Measurements from ENCODE around the gene AEBP1.

AEBP1 gene

DNA sequence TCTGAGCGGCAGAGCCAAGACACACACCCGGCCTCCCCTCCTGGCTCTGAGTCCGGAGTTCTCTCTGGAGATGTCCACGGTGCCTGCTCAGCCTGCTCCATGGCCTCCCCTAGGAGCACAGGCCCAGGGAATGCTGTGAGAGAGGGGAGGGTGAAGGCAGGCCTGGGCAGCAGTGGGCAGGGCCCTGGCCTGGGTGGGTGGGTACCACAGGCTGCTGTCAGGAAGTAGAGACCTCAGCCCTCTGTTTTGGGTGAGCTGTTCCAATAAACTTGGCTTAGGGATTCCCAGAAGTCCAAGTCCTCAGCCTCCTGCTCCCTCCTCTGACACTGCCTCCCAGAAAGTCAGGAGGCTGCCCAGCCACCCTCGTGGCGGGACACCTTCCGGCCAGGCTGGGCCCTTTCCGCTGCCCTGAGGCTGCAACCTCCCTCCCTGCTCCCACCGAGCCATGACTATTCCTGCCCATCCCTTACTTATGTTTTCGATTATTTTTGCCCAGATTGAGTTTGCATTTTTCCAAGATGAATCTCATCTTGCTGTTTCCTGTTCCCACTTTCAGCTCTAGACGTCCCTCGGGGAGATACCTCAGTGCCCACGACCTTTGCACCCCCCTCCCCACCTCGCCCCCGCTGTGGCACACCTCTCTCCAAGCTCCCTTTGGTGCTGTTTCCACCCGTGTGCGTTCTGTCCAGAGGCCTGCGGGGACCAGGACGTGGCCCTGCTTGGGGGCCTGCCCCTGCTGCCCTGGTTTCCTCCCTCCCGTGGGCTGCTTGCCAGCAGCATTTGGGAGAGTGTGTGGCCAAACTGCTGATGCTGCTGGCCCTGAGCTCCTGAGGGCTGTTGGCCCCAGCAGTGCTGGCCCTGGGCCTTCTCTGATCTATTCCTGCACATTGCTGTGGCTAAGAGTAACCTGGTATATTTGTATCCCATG lies 16.0 kb upstream of the AEBP1 start:
- DNase-seq: no peak

DNA sequence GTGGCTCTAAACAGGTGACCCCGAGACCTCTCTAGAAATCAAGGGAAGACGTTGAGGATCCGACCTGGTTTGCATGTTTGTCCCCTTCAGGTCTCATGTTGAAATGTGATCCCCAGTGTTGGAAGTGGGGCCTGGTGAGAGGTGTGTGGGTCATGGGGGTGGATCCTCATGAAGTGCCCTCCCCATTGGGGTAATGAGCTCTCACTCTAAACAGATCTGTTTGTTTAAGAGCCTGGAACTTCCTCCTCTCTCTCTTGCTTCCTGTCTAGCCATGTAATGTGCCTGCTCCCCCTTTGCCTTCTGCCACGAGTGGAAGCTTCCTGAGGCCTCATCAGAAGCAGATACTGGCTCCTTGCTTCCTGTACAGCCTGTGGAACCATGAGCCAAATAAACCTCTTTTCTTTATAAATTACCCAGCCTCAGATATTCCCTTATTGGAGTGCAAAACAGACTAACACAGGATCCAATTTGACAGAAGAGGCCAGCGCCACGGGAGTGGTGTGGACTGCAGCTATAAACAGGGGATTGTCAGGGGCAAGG lies 11.0 kb upstream of the AEBP1 start:
- no peak for DNase-seq

DNA sequence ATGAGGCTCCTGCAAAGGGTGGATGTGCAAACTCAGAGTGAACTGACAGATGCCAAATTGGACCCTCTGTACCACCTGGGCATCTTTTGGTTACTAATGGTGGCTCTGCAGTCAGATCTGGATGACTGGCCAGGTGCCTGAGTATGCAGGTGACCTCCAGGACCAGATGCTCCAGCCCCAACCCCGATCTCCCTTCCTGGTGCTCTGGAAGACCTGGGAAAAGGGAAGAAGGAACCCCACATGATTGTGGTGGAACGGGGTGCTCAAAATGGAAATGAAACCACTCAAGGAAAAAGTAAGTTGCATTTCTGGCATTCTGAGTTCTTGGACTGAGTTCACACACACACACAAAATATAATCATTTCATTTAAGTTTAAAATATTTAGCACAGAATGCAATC lies 9.8 kb upstream of the AEBP1 start:
- no peak for DNase-seq

DNA sequence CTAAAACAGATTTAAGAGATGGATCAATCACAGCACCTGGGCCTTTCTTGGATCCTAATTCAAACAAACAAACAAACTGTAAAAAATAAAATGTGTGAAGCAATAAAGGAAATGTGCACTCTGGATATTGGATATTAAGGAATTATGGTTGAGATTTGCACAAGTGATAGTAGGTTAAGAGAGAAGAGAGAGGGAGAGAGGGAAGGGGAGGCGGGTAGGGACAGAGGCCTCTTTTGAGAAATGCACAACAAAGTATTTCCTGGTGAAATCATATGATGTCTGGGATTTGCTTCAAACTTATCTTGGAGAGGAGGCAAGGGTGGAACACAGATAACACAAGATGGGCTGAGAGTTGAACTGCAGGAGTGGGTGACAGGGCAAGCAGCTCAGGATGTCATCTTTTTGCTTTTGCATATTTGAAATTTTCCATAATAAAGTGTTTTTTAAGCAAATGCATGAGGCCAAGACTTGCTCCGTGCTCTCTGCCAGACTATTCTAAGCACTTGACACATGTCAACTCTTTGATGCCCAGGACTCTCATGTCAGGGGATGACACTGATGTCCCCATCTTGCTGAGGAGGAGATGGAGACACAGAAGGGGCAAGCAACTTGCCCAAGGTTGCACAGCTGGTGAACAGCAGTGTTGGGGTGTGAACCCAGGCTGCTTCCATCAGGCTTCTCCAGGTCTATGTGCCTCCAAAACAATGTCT lies 9.1 kb upstream of the AEBP1 start:
- DNase-seq: no peak

DNA sequence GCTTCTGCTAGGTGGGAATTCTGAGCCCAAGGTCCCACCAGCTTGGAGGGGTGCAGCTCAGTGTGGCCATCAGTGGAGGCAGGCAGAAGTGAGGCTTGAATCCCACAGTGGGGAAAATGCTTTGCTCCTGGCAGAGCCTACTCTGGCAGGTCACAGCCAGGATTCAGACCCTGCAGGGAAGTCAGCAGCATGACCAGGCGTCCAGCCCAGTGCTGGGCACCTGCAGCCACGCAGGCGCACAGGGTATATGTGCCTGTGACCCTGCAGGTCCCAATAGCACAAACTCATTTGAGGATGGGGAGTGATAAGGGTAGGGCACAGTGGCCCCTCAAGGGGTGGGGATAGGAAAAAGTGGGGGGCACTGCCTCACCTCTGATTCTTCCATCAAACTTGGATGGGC lies 8.4 kb upstream of the AEBP1 start:
- DNase-seq: no peak

DNA sequence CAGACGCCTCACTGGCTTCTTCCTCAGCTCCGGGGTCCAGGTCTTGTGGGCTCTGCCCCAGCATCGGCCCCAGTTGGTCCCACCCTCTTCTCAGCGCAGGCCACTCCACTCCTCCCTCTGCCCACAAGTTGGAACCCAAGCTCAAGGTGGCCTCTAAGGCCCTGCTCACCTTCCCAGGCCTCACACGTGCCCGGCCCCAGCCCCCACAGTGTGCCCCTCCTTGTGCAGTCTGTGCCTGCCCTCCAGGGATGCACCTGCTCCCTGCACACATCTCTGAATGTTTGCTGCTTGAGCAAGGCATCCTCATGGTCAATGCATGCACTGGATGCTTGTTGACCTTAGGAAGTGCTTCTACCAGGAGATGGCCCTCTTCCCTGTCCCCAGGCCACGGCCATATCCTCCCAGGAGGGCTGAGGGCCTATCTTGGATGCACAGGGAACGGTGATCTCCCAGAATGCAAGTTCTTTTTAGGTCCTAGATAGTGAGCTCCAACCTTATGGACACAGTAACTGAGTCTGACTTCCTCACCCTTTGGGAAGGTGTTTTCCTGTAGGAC lies 7.7 kb upstream of the AEBP1 start:
- DNase-seq: no peak

DNA sequence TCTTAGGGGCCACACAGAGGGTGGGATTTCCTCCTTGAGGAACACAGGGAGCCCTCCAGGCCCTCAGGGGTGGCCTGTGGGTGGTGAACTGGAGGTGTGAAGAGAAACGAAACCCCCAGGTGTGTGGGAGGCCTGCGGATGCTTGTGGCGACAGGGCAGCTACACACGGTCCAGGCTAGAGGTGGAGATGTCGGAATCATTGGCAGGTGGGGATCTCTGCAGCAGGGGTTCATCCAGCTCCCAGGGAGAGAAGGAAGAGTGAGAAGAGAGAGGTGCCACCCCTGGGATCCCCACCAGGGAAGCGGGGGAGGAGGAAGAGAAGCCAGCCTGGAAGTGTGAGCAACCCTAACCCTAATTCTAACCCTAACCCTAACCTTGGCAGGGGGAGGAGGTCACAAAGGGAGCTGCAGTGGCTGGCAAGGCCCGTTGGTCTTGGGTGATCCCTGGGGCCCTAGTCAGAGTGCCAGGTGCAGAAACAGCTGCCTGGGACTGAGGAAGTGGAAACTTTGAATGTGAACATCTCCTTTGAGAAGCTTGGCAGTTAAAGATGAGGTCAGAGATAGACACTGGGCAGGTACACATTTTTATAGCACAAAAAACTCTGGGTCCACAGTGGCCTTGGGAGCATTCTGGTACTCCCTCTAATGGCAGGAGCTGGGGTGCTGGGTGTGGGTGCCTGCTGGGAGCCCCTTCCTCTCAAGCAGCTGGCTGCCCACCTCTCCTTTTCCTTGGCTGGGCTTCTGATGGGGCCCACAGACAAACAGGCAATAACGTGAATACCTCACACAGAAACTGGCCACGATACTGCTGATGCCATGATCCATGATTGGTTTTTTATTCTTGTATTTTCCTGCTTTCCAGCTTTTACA lies 6.8 kb upstream of the AEBP1 start:
- no peak for DNase-seq

DNA sequence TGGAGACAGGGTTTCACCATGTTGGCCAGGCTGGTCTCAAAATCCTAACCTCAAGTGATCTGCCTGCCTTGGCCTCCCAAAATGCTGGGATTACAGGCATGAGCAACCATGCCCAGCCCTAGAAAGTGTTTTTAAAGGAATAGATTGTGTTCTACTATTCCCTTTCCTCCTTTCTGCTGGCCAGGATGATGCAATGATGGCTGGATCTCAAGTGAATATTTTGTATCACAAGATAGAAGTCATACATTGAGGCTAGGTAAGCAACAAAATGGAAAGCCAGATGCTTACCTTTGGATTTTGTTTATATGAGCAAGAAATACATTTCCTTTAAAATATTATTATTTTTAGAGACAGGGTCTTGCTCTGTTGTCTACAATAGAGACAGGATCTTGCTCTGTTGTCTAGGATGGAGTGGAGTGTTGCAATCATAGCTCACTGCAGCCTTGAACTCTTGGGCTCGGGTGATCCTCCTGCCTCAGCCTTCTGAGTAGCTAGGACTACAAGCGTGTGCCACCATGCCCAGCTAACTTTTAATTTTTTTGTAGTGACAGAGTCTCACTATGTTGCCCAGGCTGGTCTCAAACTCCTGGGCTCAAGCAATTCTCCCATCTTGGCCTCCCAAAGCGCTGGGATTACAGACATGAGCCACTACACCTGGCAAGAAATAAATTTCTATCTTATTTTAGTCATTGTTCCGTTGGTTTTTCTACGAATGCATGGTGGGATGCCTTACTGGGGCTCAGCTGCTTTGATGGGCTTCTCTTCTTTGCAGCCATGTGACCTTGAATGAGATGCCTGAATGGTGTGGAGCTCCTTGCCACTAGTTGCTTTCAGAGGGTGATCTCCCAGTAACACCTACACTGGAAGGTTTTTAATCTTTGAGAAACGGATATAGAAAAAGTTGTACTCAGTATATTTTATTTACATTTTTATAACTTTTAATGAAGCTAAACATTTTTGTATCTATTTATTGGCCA lies 5.8 kb upstream of the AEBP1 start:
- no peak for DNase-seq

DNA sequence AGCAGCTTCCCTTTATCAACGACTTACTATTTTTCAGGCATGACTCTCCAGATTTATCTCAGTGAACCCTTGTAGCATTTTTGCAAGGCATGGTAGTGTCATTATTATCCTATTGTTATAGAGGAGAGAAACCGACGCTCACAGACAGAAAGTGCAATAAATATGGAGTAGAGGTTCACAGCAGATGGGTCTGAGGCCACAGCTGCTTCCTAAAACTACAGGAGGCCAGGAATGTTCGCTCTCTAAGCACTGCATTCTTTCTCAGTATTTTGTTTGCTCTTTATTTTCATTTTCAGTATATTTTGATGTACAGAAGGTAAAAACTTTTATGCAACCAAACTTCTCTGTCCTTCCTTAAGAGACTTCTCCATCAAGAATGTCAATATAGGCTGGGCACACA lies 4.5 kb upstream of the AEBP1 start:
- no peak for DNase-seq

DNA sequence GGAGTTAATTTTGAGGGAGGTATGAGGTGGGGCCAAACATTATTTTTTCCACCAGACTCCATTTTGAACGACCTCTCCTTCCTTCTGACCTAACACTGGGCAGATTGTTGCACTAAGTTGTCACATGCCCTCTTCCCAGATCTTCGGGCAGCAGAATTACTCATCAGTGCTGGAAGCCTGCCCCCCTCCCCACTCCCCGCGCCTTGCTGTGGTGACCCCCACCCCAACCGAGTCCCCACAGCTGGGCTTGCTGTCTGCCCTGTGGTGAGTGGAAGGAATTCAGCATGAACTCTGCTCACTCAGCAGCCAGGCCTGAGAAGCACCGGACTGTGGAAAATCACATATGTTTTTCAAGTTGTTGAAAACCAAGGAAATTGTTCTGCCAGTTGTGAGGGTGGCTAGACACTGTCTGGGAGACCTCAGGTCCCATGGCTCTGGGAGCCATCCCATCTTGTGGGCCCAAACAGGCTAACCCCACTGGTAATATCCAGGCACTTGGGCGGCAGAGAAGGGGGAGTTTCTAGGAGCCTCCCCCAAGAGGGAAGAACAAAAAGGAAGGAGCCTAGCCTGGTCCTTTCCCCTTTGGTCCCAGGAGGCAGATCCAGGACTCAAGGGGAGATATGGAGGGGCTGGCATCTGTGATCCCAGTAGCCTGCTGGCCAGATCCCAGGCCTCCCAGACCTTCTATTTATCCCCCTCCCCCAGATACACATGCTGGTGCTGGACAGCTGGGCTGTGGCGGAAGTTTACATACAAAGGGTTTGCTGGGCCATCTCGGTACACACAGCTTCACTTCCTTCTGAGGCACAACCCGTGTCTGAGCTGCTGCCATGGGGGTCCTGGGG lies 3.5 kb upstream of the AEBP1 start:
- no peak for DNase-seq

DNA sequence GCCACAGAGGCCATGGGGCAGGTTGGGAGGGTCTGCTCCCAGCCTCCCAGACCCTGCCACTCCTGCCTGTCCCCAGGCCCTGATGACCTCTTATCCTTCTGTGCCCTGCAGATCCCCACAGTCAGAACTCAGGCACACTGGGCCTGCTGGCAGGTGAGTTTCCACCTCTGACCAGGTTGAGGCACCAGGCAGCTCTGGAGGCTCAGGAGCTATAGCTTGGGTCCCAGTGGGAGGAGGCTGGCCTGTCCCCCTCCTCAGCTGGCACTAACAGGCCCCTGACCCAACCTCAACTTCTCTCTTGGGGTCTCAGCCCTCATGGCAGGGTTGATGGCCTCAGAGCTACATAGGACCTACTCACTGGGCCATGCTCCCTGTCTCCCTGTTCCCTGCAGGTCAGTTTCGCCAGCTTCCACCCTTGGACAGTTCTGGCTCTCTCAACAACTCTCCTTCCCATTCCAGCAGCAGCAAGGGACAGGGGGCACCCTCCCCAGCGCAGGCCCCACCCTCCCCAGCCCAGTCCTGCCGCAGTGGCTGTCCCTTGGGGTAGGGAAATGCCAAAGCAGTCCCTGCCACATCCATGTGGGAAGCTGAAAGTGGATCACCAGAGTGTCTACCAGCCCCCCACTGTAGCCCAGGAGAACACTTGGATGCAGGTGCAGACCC lies 2.7 kb upstream of the AEBP1 start:
- DNase-seq: no peak

DNA sequence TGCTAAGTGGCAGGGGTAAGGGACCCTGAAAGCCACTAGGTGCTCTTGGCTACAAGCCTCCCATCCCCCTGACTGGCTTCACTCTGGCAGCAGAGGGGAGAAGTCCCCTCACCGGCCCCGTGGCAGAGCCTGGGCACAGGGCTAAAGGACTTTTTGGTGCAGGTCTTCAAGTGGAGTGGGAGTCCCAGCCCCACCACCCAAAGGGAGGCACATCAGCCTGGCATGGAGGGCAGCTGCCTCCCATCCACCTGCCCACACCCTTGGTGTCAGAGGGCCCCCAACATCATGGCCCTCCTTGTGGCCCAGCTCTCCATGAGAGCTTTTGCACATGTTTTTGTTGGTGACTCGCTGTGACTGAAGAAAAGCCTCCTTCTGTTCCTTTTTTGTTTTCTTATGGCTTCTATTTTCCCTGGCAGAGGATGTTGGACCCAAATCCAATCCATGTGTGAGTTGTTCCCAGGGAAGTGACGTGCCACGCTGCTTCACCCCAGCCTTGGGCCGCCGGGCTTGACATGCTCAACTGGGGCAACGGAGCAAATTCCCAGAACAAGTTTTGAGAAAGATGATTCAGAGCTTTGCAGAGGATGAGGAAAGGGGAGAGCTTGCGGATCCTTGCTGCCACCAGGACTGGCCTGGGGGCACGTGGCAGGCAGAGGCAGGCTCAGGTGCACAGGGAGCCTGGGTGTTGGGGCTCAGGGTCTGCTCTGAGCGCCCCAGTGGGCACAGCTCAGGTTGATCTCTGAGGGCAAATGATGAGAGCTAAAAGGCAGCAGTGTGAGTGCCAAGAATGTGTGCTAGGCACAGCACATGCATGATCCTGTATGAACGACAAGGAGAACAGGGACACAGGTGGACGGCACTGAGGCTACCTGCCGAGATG lies 1.9 kb upstream of the AEBP1 start:
- DNase-seq: no peak

DNA sequence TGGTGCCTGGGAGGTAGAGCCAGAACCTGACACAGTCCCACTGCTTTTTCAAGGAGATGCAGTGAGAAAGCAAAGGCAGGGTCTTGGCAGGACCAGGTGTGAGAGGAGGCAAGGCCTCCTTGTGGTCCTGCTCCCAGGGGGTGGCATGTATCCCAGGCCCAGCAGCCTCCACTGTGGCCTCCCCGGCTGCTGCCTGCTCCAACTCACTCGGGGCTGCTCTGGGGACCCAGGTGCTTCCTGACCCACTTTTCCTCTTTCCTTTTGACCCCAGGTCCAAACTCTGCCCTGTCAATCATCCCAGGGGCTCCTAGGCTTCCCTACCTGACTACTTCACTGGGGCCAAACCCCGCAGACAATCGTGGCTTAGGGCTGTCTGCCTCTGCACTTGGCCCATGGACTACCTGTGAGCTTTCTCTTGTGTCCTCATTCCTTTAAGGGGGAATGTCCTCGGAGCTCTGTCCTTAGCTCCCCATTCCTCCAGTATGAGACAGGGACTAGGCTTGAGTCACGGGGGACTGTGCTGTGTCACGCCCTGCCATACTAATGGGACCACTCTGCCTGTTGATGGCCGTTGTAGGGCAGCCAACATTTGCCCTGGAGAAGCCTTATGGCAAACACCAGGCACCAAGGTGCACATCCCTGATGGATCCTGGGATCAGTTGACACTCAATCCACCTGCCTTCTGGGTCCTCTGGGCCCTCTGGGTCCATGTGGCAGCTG lies 1.1 kb upstream of the AEBP1 start:
- no peak for DNase-seq

DNA sequence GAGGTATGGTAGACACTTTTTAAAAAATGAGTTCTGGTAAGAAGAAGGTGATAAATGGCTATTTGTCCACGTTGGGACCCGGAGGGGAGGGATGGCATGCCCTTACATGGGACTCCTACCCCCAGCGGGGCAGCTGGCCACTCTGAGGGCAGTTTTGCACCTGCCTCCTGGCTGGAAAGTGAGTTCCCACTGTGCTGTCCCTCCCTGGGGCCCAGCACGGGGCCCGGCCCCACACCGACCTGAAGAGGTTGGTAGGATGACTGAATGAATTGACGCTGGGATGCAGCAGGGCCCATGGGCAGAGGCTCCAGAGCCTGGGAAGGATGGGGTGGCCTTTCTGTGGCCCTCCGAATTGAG lies 601 bp upstream of the AEBP1 start:
- no peak for DNase-seq

DNA sequence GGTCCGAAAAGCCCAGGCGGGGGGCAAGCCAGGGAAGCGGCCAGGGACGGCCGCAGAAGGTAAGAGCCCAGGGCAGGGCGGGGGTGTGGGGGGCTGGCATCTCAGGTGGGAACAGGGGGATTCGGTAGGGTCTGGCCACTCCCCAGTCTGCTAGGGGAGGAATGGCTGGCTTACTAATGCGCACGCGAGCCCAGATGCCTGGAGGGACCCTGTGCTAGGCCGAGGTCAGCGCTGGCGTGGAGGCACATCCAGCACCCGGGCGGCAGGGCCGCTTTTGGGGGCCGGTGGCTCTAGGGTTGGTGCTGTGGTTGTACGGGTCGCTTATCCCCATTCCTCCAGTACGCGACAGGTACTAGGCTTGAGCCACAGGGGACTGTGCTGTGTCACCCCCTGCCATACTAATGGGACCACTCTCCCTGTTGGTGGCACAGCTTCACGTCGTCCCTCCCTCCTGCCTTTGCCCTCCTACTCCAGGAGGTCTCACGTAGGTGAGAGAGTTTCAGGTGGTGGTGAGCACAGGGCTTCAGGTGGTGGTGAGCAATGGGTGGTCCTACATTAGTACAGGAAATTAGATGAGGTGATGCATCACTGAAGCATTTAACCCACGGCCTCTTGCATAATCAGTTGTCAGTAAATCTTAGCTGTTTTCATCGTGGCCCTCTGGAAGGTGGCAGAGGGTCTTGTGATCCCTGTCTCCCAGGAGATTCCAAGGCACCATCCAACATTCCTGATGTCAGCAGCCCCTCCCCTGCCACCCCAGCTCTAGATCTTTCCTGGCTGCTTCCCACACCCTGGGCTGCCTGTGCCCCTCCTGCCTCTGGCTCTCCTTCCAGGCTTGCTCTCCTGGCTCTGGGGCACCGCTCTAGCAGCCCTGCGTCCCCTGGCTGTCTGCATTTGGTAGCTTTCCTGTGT lies 971 bp downstream of the AEBP1 start:
- DNase-seq: no peak

DNA sequence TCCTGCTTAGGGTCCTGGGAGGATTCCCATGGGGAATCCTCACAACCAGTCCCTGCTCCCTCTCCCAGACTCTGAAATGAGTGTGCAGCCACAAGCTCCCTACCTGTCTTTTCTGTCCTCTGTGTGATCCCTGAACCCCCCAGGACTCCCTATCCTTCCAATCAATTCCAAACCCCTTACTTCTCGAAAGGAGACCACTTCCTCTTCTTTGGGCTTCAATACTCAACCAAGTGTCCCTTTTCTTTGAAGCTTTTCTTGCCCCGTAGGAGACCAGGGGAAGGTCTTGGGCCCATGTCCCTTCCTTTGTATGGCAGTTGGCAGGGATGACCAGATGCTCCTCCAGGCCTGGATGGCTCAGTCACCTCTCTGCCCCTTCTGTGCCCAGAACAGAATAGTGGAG lies 1.7 kb downstream of the AEBP1 start:
- no peak for DNase-seq
